GM19351 (cell line): ENCODE measurements around the gene POTEC.
"Not testable (repeated sequence)": the region's sequence is repeated elsewhere in the genome, so short reads cannot be mapped to it uniquely, and the experiment has no call there.

ENCODE experiments used
- ATAC-seq: cut with Tn5 transposase; IDR thresholded peaks from one replicate; pipeline ENCODE4 v1.9.1; 2021; ENCODE audit warnings: mild to moderate bottlenecking, moderate library complexity; ENCODE audit not compliant: unreplicated experiment

Gene POTEC

GRCh38 chr18:14543446-14543964 is at the start of gene POTEC:
TSS of gene POTEC (minus strand) at chr18:14543600. CDS start at chr18:14543146, 454 bp downstream.
- not testable (repeated sequence) for ATAC-seq

- no peak for ATAC-seq
Observed at GRCh38 chr18:14577971-14578370, 34.6 kb upstream of the POTEC start.

GRCh38 chr18:14559502-14559901 is 16.1 kb upstream of the POTEC start:
- ATAC-seq, result not testable (repeated sequence)

- not testable (repeated sequence) for ATAC-seq
Observed at GRCh38 chr18:14531659-14532058, 11.7 kb downstream of the POTEC start.

- not testable (repeated sequence) for ATAC-seq
Observed at GRCh38 chr18:14510707-14511106, 32.7 kb downstream of the POTEC start.

- not testable (repeated sequence) for ATAC-seq
Observed at GRCh38 chr18:14503691-14504090, 39.7 kb downstream of the POTEC start.

- not testable (repeated sequence) for ATAC-seq
Observed at GRCh38 chr18:14501894-14502293, 41.5 kb downstream of the POTEC start.

GRCh38 chr18:14489256-14490014 is 54.0 kb downstream of the POTEC start:
- ATAC-seq, result not testable (repeated sequence)

- not testable (repeated sequence) for ATAC-seq
Observed at GRCh38 chr18:14488789-14489188, 54.6 kb downstream of the POTEC start.

- ATAC-seq, result not testable (repeated sequence)
Observed at GRCh38 chr18:14486926-14487580, 56.3 kb downstream of the POTEC start.

GRCh38 chr18:14479076-14479475 is 64.3 kb downstream of the POTEC start:
- not testable (repeated sequence) for ATAC-seq

GRCh38 chr18:14475520-14475919 is 67.9 kb downstream of the POTEC start:
- not testable (repeated sequence) for ATAC-seq

GRCh38 chr18:14474752-14475151 is 68.6 kb downstream of the POTEC start:
- not testable (repeated sequence) for ATAC-seq

GRCh38 chr18:14474007-14474720 is 69.2 kb downstream of the POTEC start:
- ATAC-seq, result not testable (repeated sequence)

- ATAC-seq, result not testable (repeated sequence)
Observed at GRCh38 chr18:14473250-14474006, 70.0 kb downstream of the POTEC start.

GRCh38 chr18:14471286-14471685 is 72.1 kb downstream of the POTEC start:
- ATAC-seq, result not testable (repeated sequence)

- not testable (repeated sequence) for ATAC-seq
Observed at GRCh38 chr18:14470446-14470845, 73.0 kb downstream of the POTEC start.

- not testable (repeated sequence) for ATAC-seq
Observed at GRCh38 chr18:14470046-14470445, 73.4 kb downstream of the POTEC start.

GRCh38 chr18:14465989-14466388 is 77.4 kb downstream of the POTEC start:
- not testable (repeated sequence) for ATAC-seq
